ENCODE data around the gene SLC12A3.
A peak's percentile ranks its signal among the peaks of the same experiment; 100 is the strongest.

Gene SLC12A3

DNA sequence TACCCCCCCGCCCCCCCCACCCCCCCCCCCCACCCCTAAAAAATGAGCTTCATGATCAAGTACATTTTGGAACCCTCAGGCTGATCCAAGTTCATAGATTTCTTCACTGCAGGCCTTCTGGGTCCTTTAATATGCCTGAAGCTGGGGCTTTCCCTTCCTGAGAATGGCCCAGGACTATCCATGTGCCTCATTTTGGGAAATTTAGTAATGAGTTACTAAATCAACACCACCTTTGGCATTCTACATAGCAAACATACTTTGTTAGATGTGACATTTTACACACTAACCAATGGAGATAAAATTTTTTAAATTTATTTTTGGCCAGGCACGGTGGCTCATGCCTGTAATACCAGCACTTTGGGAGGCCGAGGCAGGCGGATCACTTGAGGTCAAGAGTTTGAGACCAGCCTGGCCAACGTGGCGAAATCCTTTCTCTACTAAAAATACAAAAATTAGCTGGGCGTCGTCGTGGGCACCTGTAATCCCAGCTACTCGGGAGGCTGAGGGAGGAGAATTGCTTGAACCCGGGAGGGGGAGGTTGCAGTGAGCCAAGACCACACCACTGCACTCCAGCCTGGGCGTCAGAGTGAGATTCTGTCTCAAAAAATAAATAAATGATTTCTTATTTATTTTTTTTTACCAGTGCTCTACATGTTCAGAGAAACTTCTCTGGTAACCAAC is 81.0 kb downstream of the SLC12A3 start:
- DNase-seq (ENCODE audit: low read depth): no peak

- no peak for DNase-seq (ENCODE audit: low read depth)
Observed at GRCh38 chr16:56946767-56947603, 82.0 kb downstream of the SLC12A3 start.

DNA sequence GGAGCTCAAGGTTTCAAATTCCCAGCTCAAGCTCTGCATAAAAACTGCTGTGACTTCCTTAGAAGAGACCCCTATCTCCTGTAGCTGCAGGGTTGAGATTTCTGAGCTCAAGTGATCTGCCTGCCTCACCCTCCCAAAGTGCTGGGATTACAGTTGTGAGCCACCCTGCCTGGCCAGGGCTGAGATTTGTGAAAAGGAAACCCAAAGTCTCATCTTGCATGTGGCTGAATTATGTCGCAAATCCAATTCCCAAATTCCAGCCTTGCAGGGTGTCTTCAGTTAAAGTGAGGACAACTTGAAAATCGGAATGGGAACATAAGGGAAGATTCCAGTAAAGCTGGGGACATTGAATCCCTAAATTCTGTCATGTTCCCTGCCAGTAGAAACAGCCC is 82.6 kb downstream of the SLC12A3 start:
- no peak for DNase-seq (ENCODE audit: low read depth)

- no peak for DNase-seq (ENCODE audit: low read depth)
Observed at GRCh38 chr16:56948234-56948633, 83.2 kb downstream of the SLC12A3 start.

DNA sequence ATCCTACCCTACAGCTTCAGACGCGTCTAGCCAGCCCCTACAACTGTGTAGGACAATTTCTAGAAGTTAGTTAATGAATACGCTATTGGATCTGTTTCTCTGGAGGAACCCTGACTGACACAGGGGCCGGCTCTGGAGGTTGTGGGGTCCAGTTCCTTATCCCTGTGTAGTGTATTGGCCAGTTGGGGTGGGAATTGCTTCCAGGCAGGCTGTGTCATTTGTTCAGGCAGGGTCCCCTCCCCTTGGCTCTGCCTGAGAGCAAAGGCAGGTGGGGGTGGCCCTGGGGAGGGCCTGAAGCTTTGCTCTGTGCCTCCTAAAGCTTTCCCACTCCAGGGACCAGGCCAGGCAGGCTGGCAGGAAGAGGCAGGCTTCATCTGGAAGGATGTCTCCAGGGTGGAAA is 85.0 kb downstream of the SLC12A3 start:
- no peak for DNase-seq (ENCODE audit: low read depth)

DNA sequence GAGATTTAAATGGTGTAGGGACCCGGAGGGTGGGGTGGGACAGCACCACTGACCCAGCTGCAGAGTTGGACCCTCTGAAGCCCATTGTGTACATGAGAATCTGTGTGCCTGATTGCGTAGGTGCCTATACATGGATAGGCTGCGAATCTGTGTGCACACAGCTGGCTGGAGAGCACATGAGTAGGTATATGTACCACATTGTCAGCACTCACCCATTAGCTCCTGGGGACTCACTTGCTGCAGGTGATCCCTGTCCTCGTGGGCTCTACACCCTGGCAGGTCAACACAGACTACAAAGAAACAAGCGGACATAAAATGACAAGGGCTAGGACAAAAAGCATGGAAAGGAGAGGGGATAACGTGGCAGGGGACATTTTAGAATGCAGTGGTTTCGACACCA is 85.4 kb downstream of the SLC12A3 start:
- no peak for DNase-seq (ENCODE audit: low read depth)

DNA sequence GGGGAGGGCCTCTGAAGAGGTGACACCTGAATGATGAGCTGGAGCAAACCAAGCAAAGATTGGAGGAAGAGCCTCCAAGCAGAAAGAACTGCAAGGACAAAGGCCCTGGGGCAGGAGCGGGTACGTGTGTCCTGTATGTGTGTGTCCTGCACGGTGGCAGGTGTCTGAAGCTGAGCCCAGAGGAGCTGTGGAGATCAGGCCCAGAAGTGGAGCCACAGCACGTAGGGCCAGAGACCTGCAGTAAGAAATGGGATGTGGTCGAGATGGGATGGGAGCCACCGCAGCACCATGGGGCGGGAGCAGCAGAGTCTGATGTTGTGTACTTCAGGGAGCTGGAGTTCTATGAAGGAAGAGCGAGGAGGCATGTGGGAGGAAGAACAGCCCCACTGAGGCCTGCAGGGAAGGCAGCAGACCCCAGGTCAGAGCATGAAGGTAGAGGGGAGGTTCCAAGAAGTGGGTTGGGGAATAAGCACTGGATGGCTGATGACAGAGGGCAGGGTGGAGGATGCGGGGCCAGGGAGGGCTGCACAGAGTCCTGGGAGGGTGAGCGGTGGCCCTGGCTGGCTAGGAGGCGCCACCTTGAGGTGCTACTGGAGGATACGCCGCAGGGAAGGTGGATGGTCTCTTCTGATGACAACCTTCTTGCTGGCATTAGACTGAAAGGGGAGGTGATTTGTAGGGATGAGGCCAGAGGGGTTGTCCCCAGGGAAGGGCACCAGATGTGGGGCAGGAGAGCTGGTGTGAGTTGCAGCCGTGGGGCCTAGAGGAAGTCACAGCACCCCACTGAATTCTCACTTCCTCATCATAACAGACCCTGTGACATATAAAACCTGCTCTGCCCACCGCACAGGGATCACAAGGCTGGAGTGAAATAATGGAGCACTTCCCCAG is 86.1 kb downstream of the SLC12A3 start:
- peak; percentile 28 for DNase-seq (ENCODE audit: low read depth)

DNA sequence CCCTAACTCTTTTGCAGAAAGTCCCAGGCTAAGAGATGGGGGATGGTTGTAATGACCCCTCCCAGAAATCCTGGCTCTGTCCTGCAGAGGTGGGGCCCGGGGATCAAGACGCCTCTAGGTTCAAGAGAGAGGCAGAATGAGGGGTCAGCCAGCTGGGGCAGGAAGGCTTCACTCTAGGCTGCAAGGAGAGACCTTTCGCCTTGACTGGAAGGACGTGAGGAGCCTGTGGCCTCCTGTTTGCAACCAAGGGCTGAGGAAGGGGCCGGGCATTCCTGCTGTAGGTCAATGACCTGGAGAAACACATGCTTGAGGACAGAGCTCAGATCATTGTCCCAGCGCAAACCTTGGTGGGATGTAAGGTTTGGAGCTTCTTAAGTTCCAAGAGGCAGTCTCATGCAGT is 88.0 kb downstream of the SLC12A3 start:
- no peak for DNase-seq (ENCODE audit: low read depth)

DNA sequence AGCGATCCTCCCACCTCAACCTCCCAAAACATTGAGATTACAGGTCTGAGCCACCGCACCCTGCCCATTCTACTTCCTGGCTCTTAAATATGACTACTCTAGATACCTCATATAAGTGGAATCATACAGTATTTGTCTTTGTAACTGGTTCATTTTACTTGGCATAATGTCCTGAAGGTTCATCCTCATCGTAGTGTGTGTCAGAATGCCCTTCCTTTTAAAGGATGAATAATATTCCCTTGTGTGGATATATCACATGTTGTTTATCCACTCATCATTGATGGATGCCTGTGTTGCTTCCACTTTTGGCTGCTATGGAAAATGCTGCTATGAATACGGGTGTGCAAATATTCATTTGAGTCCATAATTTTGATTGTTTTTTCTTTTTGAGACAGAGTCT is 91.1 kb downstream of the SLC12A3 start:
- DNase-seq (ENCODE audit: low read depth): no peak

DNA sequence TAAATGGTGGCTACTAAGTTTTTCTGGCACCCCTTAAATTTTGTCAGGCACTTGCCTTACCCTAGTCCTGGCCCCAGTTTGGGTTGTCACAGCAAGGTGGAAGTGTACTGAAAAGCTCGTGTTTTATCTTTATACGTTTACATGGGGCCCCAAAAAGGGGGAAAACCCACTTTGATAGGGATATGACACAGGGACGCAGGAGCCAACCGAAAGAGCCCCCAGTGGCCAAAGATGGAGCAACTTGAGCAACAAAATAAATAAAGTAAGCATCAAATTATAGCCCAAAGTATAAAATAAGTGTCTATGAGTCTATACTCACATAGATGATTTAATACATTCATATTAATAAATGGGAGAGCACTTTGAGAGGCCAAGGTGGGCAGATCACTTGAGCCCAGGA is 91.7 kb downstream of the SLC12A3 start:
- DNase-seq (ENCODE audit: low read depth): no peak

- no peak for DNase-seq (ENCODE audit: low read depth)
Observed at GRCh38 chr16:56960681-56961281, 95.8 kb downstream of the SLC12A3 start.

GRCh38 chr16:56961386-56961785 is 96.4 kb downstream of the SLC12A3 start:
- no peak for DNase-seq (ENCODE audit: low read depth)

DNA sequence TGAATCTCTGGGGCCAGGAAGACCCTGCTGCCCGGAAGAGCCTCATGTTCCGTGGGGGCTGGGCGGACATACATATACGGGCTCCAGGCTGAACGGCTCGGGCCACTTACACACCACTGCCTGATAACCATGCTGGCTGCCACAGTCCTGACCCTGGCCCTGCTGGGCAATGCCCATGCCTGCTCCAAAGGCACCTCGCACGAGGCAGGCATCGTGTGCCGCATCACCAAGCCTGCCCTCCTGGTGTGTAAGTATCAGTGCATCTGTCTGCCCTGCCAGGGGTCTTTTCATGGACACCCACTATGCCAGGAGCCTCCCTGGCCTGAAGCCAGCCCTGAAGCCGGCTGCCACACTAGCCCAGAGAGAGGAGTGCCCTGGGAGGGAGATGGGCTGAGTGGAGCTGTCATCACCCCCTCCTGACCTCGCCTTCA is 96.9 kb downstream of the SLC12A3 start, which contains the start of gene CETP:
TSS of gene CETP (plus strand) at position 100 of the 431 bp plus-strand sequence. CDS start at position 130, 30 bp downstream.
- no peak for DNase-seq (ENCODE audit: low read depth)

GRCh38 chr16:56964243-56965148 is 99.5 kb downstream of the SLC12A3 start:
- peak; percentile 83 for DNase-seq (ENCODE audit: low read depth)

Data from stimulated activated CD8-positive, alpha-beta memory T cell treated with anti-CD3 and anti-CD28 coated beads, Interleukin-12 subunit alpha, Interleukin-12 subunit beta, amount 100 ng/mL, for 4 hours (primary cell).